H9 (cell line): ENCODE measurements around the gene KIAA1671. TPM values are rescaled to one million over a fixed set of nuclear protein-coding genes. Genes with fewer than 3 reads are reported as not detected.

Experiments
- DNase-seq: peaks from one replicate; pipeline ENCODE4 v3.0.0-alpha.2; 2017
- H2AFZ ChIP-seq: one replicate; pipeline ENCODE4 v1.6.1; 2013; ENCODE audit warnings: mild to moderate bottlenecking, low read length, control low read depth, moderate library complexity
- H2AK5ac ChIP-seq: 2 replicates; pipeline ENCODE4 v1.6.1; 2013; ENCODE audit warnings: low read length, control low read depth, mixed read lengths; ENCODE audit not compliant: insufficient read length
- H2BK120ac ChIP-seq: one replicate; pipeline ENCODE4 v1.6.1; 2013; ENCODE audit warnings: low read depth, mild to moderate bottlenecking, low read length, control low read depth, inconsistent platforms; ENCODE audit not compliant: poor library complexity, severe bottlenecking
- H2BK12ac ChIP-seq: 2 replicates; pipeline ENCODE4 v1.6.1; 2013; ENCODE audit warnings: low read length, control low read depth, mixed read lengths, low read depth; ENCODE audit not compliant: insufficient read length
- H2BK15ac ChIP-seq: 2 replicates; pipeline ENCODE4 v1.6.1; 2013; ENCODE audit warnings: low read depth, low read length, control low read depth
- H2BK20ac ChIP-seq: one replicate; pipeline ENCODE4 v1.6.1; 2013; ENCODE audit warnings: low read depth, mild to moderate bottlenecking, low read length, control low read depth, inconsistent platforms; ENCODE audit not compliant: poor library complexity, severe bottlenecking
- H2BK5ac ChIP-seq: 2 replicates; pipeline ENCODE4 v1.6.1; 2013; ENCODE audit warnings: low read length, control low read depth, mixed read lengths; ENCODE audit not compliant: insufficient read length
- H3K14ac ChIP-seq: 2 replicates; pipeline ENCODE4 v1.6.1; 2013; ENCODE audit warnings: low read length, control low read depth; ENCODE audit not compliant: insufficient read depth
- H3K18ac ChIP-seq: 2 replicates; pipeline ENCODE4 v1.6.1; 2013; ENCODE audit warnings: low read depth, mild to moderate bottlenecking, mixed read lengths, low read length, control low read depth; ENCODE audit not compliant: insufficient read length
- H3K23ac ChIP-seq: 2 replicates; pipeline ENCODE4 v1.6.1; 2013; ENCODE audit warnings: low read length, control low read depth, mixed read lengths, low read depth; ENCODE audit not compliant: insufficient read length
- H3K23me2 ChIP-seq: 2 replicates; pipeline ENCODE4 v1.6.1; 2013; ENCODE audit warnings: low read depth, mild to moderate bottlenecking, mixed read lengths, low read length, control low read depth; ENCODE audit not compliant: insufficient read length, poor library complexity, severe bottlenecking
- H3K27ac ChIP-seq: 2 replicates; pipeline ENCODE4 v1.5.1; 2013; ENCODE audit warnings: low read length, control low read depth, mixed read lengths, low read depth; ENCODE audit not compliant: insufficient read length
- H3K27me3 ChIP-seq: 2 replicates; pipeline ENCODE4 v1.6.1; 2013; ENCODE audit warnings: low read length, control low read depth, inconsistent platforms; ENCODE audit not compliant: insufficient read depth
- H3K4ac ChIP-seq: 2 replicates; pipeline ENCODE4 v1.6.1; 2013; ENCODE audit warnings: low read depth, mild to moderate bottlenecking, control low read depth, inconsistent platforms, low read length, moderate library complexity
- H3K4me1 ChIP-seq: 2 replicates; pipeline ENCODE4 v1.6.1; 2013; ENCODE audit warnings: low read length, control low read depth, inconsistent platforms; ENCODE audit not compliant: insufficient read depth
- H3K4me2 ChIP-seq: 2 replicates; pipeline ENCODE4 v1.6.1; 2013; ENCODE audit warnings: low read length, control low read depth, mixed read lengths; ENCODE audit not compliant: insufficient read length, insufficient read depth
- H3K56ac ChIP-seq: 2 replicates; pipeline ENCODE4 v1.6.1; 2013; ENCODE audit warnings: low read depth, mild to moderate bottlenecking, mixed read lengths, low read length, control low read depth; ENCODE audit not compliant: insufficient read length
- H3K79me1 ChIP-seq: 2 replicates; pipeline ENCODE4 v1.6.1; 2013; ENCODE audit warnings: low read depth, mild to moderate bottlenecking, moderate library complexity, low read length, control low read depth, inconsistent platforms; ENCODE audit not compliant: insufficient read depth, poor library complexity, severe bottlenecking
- H3K79me2 ChIP-seq: 2 replicates; pipeline ENCODE4 v1.6.1; 2013; ENCODE audit warnings: low read length, control low read depth, inconsistent platforms; ENCODE audit not compliant: insufficient read depth
- H3K9ac ChIP-seq: 2 replicates; pipeline ENCODE4 v1.6.1; 2013; ENCODE audit warnings: low read length, control low read depth, mixed read lengths; ENCODE audit not compliant: insufficient read length; ENCODE audit errors: extremely low read depth
- H3K9me3 ChIP-seq: one replicate; pipeline ENCODE4 v1.6.1; 2013; ENCODE audit warnings: low read depth, low read length, inconsistent platforms; ENCODE audit not compliant: control insufficient read depth
- H3T11ph ChIP-seq: one replicate; pipeline ENCODE4 v1.6.1; 2013; ENCODE audit warnings: mild to moderate bottlenecking, low read length, control low read depth, inconsistent platforms
- H4K20me1 ChIP-seq: one replicate; pipeline ENCODE4 v1.6.1; 2013; ENCODE audit not compliant: control insufficient read depth, insufficient read length, insufficient read depth
- H4K5ac ChIP-seq: 2 replicates; pipeline ENCODE4 v1.6.1; 2013; ENCODE audit warnings: low read depth, mild to moderate bottlenecking, mixed read lengths, low read length, control low read depth; ENCODE audit not compliant: insufficient read length
- H4K8ac ChIP-seq: replicated peaks from 2 replicates; pipeline ENCODE4 v1.6.1; 2013; ENCODE audit warnings: low read length, control low read depth, mixed read lengths, low read depth; ENCODE audit not compliant: insufficient read length
- H4K91ac ChIP-seq: 2 replicates; pipeline ENCODE4 v1.6.1; 2013; ENCODE audit warnings: low read depth, mild to moderate bottlenecking, moderate library complexity, mixed read lengths, low read length, control low read depth; ENCODE audit not compliant: insufficient read length
- H3K27ac Mint-ChIP-seq, 3 experiments: 2 replicates in 2 of 3; 3 replicates in 1 of 3; pipeline ENCODE4 v1.8.0; 2020 to 2021; ENCODE audit warnings: mixed read lengths in 3 of 3, mild to moderate bottlenecking in 1 of 3, moderate library complexity in 1 of 3
- H3K27me3 Mint-ChIP-seq: 2 replicates; pipeline ENCODE4 v1.8.0; 2021; ENCODE audit warnings: low read depth, mild to moderate bottlenecking, moderate library complexity, mixed read lengths
- H3K36me3 Mint-ChIP-seq, 3 experiments: 2 replicates in 2 of 3; 3 replicates in 1 of 3; pipeline ENCODE4 v1.8.0; 2020 to 2021; ENCODE audit warnings: low read depth in 3 of 3, mixed read lengths in 3 of 3; ENCODE audit not compliant: insufficient read depth in 1 of 3
- H3K4me1 Mint-ChIP-seq, 2 experiments: 2 replicates each; pipeline ENCODE4 v1.8.0; 2020; ENCODE audit warnings: mixed read lengths in 2 of 2
- H3K4me3 Mint-ChIP-seq, 2 experiments: 2 replicates in 1 of 2; 3 replicates in 1 of 2; pipeline ENCODE4 v1.8.0; 2020 to 2021; ENCODE audit warnings: mild to moderate bottlenecking in 2 of 2, mixed read lengths in 2 of 2, moderate library complexity in 1 of 2
- H3K9me3 Mint-ChIP-seq, 2 experiments: 2 replicates in 1 of 2; 3 replicates in 1 of 2; pipeline ENCODE4 v1.8.0; 2020; ENCODE audit warnings: mild to moderate bottlenecking in 2 of 2, mixed read lengths in 2 of 2, moderate library complexity in 1 of 2
- CTCF ChIP-seq: fragments of 200-600 bp; sonication (generic); conservative IDR thresholded peaks from 3 replicates; pipeline ENCODE4 v1.8.0; 2021; ENCODE audit warnings: antibody characterized with exemption, mild to moderate bottlenecking
- WGBS: extraction: QIAGEN DNeasy Blood & Tissue Kit; methylation state at CpG from one replicate; pipeline ENCODE4 v1.1.7; 2013; ENCODE audit warnings: missing lambda C conversion rate, low lambda C conversion rate, mixed read lengths; ENCODE audit not compliant: insufficient read length; ENCODE audit errors: extremely low coverage; 5-methylcytosine and 5-hydroxymethylcytosine counted together
- total RNA-seq: library from RNA; stranded (reverse); gene quantifications from 2 replicates; pipeline ENCODE4 v1.2.1, GENCODE V29; 2021

The KIAA1671 gene
- total RNA-seq, 1 experiment from 2014 or later: 22.6 TPM

- Histone ChIP-seq H2AK5ac (no peak overlapping the region), H2BK20ac (no peak overlapping the region), H3T11ph (no peak overlapping the region), H3K23ac (no peak overlapping the region), H3K56ac (no peak overlapping the region), H3K9ac (no peak overlapping the region), H3K79me1 (no peaks in the 10 kb centered on the region), H4K20me1 (no peaks in the 10 kb centered on the region), H2BK5ac (no peak overlapping the region), H3K4ac (no peak overlapping the region), H3K27ac (no peak overlapping the region), H2BK120ac (no peak overlapping the region), H2BK15ac (no peak overlapping the region), H3K23me2 (no peaks in the 10 kb centered on the region), H3K18ac (no peak overlapping the region), H3K27me3 (no peaks in the 10 kb centered on the region), H2AFZ (no peak overlapping the region), H3K14ac (no peak overlapping the region), H4K91ac (no peak overlapping the region), H4K5ac (no peak overlapping the region), H3K79me2 (no peaks in the 10 kb centered on the region), H2BK12ac (no peak overlapping the region), H4K8ac (no peak overlapping the region), H3K9me3 (no peaks in the 10 kb centered on the region), H3K4me1 (no peaks in the 10 kb centered on the region), H3K4me2 (no peak overlapping the region)
- DNase-seq: no peak
- no CpG with 5 or more reads among the region's 4 CpGs for WGBS
- no peak for TF ChIP-seq CTCF
- no peak overlapping the region for H3K4me3 Mint-ChIP-seq
- no peak overlapping the region for H3K27ac Mint-ChIP-seq
- H3K27me3 Mint-ChIP-seq: no peaks in the 10 kb centered on the region
- H3K9me3 Mint-ChIP-seq: no peaks in the 10 kb centered on the region
- H3K36me3 Mint-ChIP-seq: no peaks in the 10 kb centered on the region
- H3K4me1 Mint-ChIP-seq: peaks cover 8 to 11% of the 10 kb centered on the region in 2 experiments; a peak in 3 of 4 replicates
Measured at GRCh38 chr22:25156736-25157135, 204.2 kb downstream of the KIAA1671 start.
